Fibroblast of the aortic adventitia (primary cell): ENCODE measurements around the gene CLEC9A. TPM values are rescaled to one million over a fixed set of nuclear protein-coding genes. Genes with fewer than 3 reads are reported as not detected.

ENCODE experiments used
- DNase-seq: peaks from one replicate; pipeline ENCODE4 v3.0.0-alpha.2; 2010; ENCODE audit warnings: low read depth
- H3K4me3 ChIP-seq: 2 replicates; pipeline ENCODE4 v1.5.1; 2011; ENCODE audit warnings: low read depth, mild to moderate bottlenecking, control low read depth, low read length, moderate library complexity
- total RNA-seq: library from RNA; depleted of rRNA; stranded (reverse); fragments of >200 nt; gene quantifications from 2 replicates; pipeline ENCODE4 v1.2.3, GENCODE V29; 2012; ENCODE audit warnings: low replicate concordance
- TF ChIP-seq, protein P1 (sequence below): IDR thresholded peaks from 2 replicates; pipeline ENCODE4 v1.5.1; 2011; ENCODE audit warnings: mild to moderate bottlenecking, low read length, control low read depth, inconsistent platforms; ENCODE audit not compliant: insufficient read depth

CLEC9A gene
- total RNA-seq, 1 donor, result not detected

DNA sequence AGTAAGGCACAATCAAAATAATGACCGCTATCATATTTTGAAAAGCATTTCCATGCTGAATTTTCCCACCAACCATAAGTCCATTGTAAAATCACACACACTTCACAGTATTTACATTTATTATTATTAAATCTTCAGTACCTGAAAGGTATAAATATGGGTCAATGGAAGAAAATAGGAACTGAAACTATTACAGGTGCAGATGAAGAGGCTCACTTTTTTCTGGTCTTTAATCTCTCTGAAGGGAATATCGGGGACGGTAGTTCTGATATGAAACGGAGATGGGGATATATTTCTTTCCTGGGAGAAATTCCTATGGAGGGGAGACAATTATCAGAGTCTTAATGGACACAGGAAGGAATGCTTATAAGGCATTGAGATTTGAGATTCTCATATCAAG, 39.9 kb downstream of the CLEC9A start:
- TF ChIP-seq, protein P1, sequence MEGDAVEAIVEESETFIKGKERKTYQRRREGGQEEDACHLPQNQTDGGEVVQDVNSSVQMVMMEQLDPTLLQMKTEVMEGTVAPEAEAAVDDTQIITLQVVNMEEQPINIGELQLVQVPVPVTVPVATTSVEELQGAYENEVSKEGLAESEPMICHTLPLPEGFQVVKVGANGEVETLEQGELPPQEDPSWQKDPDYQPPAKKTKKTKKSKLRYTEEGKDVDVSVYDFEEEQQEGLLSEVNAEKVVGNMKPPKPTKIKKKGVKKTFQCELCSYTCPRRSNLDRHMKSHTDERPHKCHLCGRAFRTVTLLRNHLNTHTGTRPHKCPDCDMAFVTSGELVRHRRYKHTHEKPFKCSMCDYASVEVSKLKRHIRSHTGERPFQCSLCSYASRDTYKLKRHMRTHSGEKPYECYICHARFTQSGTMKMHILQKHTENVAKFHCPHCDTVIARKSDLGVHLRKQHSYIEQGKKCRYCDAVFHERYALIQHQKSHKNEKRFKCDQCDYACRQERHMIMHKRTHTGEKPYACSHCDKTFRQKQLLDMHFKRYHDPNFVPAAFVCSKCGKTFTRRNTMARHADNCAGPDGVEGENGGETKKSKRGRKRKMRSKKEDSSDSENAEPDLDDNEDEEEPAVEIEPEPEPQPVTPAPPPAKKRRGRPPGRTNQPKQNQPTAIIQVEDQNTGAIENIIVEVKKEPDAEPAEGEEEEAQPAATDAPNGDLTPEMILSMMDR, result no peak
- H3K4me3 ChIP-seq, result no peak overlapping the region
- no peak for DNase-seq

DNA sequence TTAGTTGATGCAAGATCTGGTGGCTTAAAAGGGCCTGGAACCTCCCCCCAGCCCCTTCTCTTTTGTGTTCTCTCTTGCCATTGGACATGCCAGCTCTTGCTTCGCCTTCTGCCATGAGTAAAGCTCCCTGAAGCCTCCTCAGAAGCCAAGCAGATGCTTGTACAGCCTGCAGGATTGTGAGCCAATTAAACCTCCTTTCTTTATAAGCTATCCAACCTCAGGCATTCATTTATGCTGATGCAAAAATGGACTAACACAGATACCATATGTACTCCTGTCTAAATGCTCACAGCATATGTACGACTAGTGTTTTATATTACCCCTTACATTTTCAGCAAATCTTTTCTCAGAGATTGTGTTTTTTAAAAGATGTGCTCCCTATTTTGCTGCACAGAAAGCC, 41.6 kb downstream of the CLEC9A start:
- no peak for DNase-seq
- H3K4me3 ChIP-seq, result no peak overlapping the region
- TF ChIP-seq, protein P1, result no peak

DNA sequence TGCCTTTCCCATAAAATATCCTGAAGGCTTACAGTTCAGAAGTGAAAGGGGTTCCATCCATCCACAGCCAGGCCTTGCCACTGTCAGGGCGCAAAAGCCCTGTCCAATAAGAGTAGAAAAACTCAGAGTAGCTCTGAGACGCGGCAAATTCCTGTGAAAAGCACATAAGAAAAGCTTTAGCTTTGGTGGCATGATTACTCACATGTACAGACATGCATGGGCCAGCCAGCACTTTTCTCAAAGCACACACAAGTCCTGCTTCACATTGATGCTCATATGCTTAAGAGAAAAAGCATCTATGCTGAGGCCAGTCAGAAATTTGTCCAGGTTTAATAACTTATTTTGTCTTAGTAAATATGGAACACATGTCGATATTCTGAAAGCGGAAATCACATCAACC, 42.8 kb downstream of the CLEC9A start:
- DNase-seq, result no peak
- H3K4me3 ChIP-seq, result no peak overlapping the region
- TF ChIP-seq, protein P1, result no peak

DNA sequence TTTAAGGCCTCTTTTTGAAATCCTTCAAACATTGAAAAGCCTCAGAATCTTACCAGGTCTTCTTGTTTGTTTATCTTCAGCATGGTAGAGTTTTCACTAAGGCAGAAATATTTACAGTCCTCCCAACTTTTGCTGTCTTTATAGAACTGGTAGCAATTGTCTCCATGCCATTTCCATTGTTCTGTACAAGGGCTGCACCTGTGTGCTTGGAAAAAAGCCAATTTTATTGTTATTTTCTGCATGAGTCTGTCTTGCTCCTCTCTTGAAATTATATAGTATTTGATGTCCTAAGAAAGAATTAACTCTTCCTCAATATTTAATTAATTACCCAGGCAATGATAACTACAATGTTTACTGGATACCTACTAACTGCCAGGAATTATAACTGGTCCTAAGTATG, 45.0 kb downstream of the CLEC9A start:
- no peak overlapping the region for H3K4me3 ChIP-seq
- no peak for DNase-seq

DNA sequence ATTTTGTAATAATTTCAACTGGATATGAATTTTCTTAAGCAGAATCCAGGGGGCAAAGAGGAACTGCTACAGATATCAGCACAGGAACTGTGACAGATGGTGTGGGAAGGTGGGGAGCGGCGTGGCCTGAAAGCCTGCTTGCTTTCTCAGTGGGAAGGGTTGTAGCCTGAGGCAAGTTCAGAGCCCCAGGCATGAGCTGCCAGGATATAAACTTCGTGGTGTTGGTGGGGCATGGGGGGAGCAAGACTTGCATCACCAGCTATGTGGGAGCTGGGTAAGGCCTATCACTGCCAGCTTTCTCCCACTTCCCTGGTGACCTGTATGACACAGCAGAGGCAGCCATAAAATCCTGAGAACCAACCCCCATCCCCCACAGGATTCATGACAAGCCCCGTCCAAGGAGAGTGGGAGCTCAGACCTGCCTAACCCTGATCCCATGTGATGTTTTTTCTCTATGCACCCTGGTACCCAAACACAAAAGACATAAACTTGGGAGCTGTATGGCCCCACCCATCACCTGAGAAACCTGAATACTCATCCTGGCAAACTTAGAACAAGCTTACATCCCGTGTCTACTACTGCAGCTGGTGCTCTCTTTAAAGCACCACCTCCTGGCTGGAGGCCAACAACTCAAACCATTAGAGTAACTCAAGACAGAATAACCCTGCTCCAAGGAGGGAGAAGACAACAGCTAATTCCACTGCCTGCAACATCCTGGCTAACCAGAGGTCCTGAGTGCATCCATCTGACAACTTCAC, 51.8 kb downstream of the CLEC9A start:
- H3K4me3 ChIP-seq, result no peak overlapping the region
- TF ChIP-seq, protein P1, result no peak
- no peak for DNase-seq

More for the DNA sequence above, 45.0 kb downstream of the CLEC9A start:
- TF ChIP-seq, protein P1, result no peak

DNA sequence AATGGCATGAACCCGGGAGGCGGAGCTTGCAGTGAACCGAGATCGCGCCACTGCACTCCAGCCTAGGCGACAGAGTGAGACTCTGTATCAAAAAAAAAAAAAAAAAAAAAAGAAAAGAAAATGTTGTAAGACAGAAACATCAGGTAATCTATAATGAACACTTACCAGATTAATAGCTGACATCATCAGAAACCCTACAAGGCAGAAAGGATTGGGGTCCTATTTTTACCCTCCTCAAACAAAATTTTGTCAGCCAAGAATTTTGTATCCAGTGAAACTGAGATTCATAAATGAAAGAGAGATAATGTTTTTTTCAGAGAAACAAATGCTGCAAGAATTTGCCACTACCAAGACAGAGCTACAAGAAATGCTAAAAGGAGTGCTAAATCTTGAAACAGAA, 54.3 kb downstream of the CLEC9A start:
- TF ChIP-seq, protein P1, result no peak
- DNase-seq, result no peak
- H3K4me3 ChIP-seq, result no peak overlapping the region

DNA sequence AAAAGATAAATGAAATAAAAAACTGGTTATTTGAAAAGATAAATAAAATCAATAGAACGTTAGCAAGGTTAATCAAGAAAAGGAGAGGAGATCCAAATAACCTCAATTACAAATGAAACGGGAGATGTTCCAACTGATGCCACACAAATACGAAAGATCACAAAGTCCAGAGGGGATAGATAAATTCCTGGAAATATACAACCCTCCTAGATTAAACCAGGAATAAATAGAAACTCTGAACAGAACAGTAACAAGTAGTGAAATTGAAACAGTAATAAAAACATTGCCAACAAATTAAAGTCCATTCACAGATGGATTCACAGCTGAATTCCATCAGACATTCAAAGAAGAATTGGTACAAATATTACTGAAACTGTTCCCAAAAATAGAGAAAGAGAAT, 55.9 kb downstream of the CLEC9A start:
- no peak for DNase-seq
- TF ChIP-seq, protein P1, result no peak
- H3K4me3 ChIP-seq, result no peak overlapping the region
